DND-41 (cell line): Measurements from ENCODE around the gene LYSMD3.
A peak's percentile ranks its signal among the peaks of the same experiment; 100 is the strongest.

Experiments
- ATAC-seq: fragments of 200-7000 bp; cut with Tn5 transposase; 3 replicates; pipeline ENCODE4 v1.9.1; 2021; ENCODE audit warnings: low read depth; ENCODE audit not compliant: insufficient read depth
- DNase-seq: peaks from one replicate; pipeline ENCODE4 v3.0.0-alpha.2; 2020
- H2AFZ ChIP-seq: 2 replicates; pipeline ENCODE4 v1.6.0; 2012; ENCODE audit warnings: low read depth, low read length
- H3K27ac ChIP-seq: 2 replicates; pipeline ENCODE4 v1.5.1; 2012; ENCODE audit warnings: low read length, inconsistent platforms
- H3K27me3 ChIP-seq: fragments of 200-600 bp; sonication (generic); 2 replicates; pipeline ENCODE4 v1.6.0; 2012; ENCODE audit warnings: low read length, mild to moderate bottlenecking, inconsistent platforms; ENCODE audit not compliant: insufficient read depth, poor library complexity
- H3K36me3 ChIP-seq: 2 replicates; pipeline ENCODE4 v1.5.1; 2012; ENCODE audit warnings: low read length, inconsistent platforms; ENCODE audit not compliant: insufficient read depth
- H3K4me1 ChIP-seq: 2 replicates; pipeline ENCODE4 v1.5.1; 2012; ENCODE audit warnings: mild to moderate bottlenecking, low read length; ENCODE audit not compliant: insufficient read depth
- H3K4me2 ChIP-seq: 2 replicates; pipeline ENCODE4 v1.6.0; 2012; ENCODE audit warnings: mild to moderate bottlenecking, moderate library complexity, low read length, inconsistent platforms; ENCODE audit not compliant: insufficient read depth
- H3K4me3 ChIP-seq, 2 experiments: fragments of 200-600 bp in 1 of 2; shearing (Covaris generic) in 1 of 2; 2 replicates each; pipeline ENCODE4 v1.5.1; 2012 to 2016; ENCODE audit warnings: inconsistent platforms in 2 of 2, low read length in 2 of 2, mild to moderate bottlenecking in 2 of 2, low read depth in 1 of 2, moderate library complexity in 1 of 2
- H3K79me2 ChIP-seq: 2 replicates; pipeline ENCODE4 v1.6.0; 2012; ENCODE audit warnings: low read length, inconsistent platforms; ENCODE audit not compliant: insufficient read depth
- H3K9ac ChIP-seq: 2 replicates; pipeline ENCODE4 v1.6.0; 2012; ENCODE audit warnings: low read depth, mild to moderate bottlenecking, inconsistent platforms, low read length, moderate library complexity
- H3K9me3 ChIP-seq: 2 replicates; pipeline ENCODE4 v1.5.1; 2012; ENCODE audit warnings: low read length, moderate library complexity, mild to moderate bottlenecking, inconsistent platforms; ENCODE audit not compliant: insufficient read depth, severe bottlenecking
- H4K20me1 ChIP-seq: 2 replicates; pipeline ENCODE4 v1.6.0; 2012; ENCODE audit warnings: low read length; ENCODE audit not compliant: insufficient read depth
- EZH2 ChIP-seq: IDR thresholded peaks from 3 replicates; pipeline ENCODE4 v1.6.1; 2012; ENCODE audit warnings: borderline replicate concordance, low read depth, mild to moderate bottlenecking, moderate library complexity, low read length, inconsistent platforms; ENCODE audit not compliant: severe bottlenecking
- TF ChIP-seq, protein P1 (sequence below): IDR thresholded peaks from 2 replicates; pipeline ENCODE4 v1.5.1; 2012; ENCODE audit warnings: borderline replicate concordance, low read length, moderate library complexity, mild to moderate bottlenecking; ENCODE audit not compliant: poor library complexity, severe bottlenecking; ENCODE audit errors: extremely low read depth

Gene LYSMD3

DNA sequence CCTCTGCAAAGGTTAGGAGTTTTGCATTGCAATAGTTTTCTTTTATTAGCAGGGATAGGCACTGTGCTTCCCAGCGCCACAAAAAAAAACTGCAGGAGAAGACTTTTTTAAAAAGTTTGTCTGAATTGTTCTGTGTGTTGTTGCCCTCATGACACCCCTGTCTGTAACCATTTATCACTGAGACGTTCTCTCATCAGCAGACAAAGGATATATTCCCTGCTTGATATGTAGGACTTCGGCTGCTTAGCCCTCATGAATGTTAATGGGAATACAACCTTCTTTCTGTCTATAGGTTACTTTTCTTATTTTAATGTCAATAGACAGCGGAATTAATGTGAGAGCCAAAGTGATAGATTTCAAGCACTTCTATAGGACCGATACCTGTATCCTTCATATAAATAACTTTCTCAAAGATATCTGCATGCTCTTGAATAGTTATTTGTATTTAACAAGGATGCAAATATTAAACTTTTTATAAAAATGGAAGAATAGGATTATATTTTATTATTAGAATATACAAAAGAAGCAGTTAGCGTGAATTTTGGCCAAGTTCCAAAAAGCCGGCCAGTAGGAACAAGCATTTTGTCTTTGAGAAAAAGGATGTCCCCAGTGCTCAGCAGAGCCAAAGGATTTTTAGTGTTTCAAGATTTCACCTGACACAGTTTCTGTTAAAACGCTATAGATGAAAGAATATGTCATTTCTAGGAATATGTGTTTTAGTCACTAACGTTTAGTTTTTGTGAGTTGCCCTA is 1.5 kb upstream of the LYSMD3 start:
- H2AFZ ChIP-seq, result peak overlapping the region; percentile 99; the same call in 1 of the 2 replicates
- H3K27me3 ChIP-seq, result peaks cover 9% of the 10 kb centered on the region
- TF ChIP-seq, protein P1, sequence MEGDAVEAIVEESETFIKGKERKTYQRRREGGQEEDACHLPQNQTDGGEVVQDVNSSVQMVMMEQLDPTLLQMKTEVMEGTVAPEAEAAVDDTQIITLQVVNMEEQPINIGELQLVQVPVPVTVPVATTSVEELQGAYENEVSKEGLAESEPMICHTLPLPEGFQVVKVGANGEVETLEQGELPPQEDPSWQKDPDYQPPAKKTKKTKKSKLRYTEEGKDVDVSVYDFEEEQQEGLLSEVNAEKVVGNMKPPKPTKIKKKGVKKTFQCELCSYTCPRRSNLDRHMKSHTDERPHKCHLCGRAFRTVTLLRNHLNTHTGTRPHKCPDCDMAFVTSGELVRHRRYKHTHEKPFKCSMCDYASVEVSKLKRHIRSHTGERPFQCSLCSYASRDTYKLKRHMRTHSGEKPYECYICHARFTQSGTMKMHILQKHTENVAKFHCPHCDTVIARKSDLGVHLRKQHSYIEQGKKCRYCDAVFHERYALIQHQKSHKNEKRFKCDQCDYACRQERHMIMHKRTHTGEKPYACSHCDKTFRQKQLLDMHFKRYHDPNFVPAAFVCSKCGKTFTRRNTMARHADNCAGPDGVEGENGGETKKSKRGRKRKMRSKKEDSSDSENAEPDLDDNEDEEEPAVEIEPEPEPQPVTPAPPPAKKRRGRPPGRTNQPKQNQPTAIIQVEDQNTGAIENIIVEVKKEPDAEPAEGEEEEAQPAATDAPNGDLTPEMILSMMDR, result no peak
- H3K4me2 ChIP-seq, result peak overlapping the region; percentile 91
- no peaks in the 10 kb centered on the region for H3K9me3 ChIP-seq
- no peaks in the 10 kb centered on the region for H4K20me1 ChIP-seq
- no peaks in the 10 kb centered on the region; the same call in 1 of the 2 replicates for H3K36me3 ChIP-seq
- no peak overlapping the region for H3K27ac ChIP-seq
- peak overlapping the region; percentile 74; the same call in 1 of the 2 replicates for H3K9ac ChIP-seq
- H3K4me3 ChIP-seq, result peak overlapping the region in 1 of 2 experiments; percentile 95; a peak in 1 of 4 replicates
- ATAC-seq (no peak), DNase-seq (no peak)
- H3K4me1 ChIP-seq, result peaks cover 30% of the 10 kb centered on the region
- peaks cover 34% of the 10 kb centered on the region for H3K79me2 ChIP-seq

DNA sequence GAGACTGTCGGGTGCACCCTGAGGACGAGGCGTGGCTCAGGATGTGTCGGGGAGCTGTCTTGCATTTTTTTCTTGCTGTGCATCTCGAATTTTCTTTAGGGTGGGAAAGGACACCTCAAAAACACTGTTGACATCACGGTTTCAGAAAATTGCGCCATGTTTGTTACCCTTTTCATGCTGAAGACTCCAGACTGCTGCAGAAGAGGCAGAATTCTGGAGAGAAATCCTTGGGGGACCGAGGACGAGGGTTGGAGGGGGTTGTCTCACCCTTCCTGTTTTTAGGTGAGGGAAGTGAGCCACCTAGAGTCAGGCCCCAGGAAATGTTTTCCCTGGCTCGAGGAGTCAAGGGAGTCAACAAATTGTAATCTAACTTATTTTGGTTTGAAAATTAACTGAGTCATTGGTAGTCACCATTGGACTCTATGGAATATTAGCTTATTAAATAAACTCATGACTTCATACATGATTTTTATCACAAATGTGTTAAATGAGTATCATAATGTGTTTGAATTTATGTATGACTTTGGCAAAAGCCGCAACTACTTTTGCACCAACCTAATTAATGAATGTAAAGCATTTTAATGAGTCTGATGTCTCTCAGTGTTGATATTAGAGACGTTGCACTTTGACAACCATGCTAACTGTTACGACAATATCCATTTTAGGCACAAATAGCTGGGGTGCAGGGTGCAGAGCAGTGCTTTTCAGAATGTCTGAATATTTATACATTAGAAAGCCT is 724 bp upstream of the LYSMD3 start:
- H3K79me2 ChIP-seq, result peaks cover 38% of the 10 kb centered on the region
- peak overlapping the region; percentile 74 for H3K9ac ChIP-seq
- H3K9me3 ChIP-seq, result no peaks in the 10 kb centered on the region
- peak overlapping the region; percentile 91 for H3K27ac ChIP-seq
- H4K20me1 ChIP-seq, result no peaks in the 10 kb centered on the region
- peaks cover 30% of the 10 kb centered on the region for H3K4me1 ChIP-seq
- H3K36me3 ChIP-seq, result peaks cover 2% of the 10 kb centered on the region
- TF ChIP-seq, protein P1, result peak; percentile 86
- no peak for TF ChIP-seq EZH2
- DNase-seq (peak; percentile 76), ATAC-seq (peak; percentile 70)
- H2AFZ ChIP-seq, result peak overlapping the region; percentile 99
- peak overlapping the region; percentile 91 for H3K4me2 ChIP-seq
- peaks cover 9% of the 10 kb centered on the region for H3K27me3 ChIP-seq
- peak overlapping the region; percentile 61 to 95; a peak in 3 of 4 replicates for H3K4me3 ChIP-seq

DNA sequence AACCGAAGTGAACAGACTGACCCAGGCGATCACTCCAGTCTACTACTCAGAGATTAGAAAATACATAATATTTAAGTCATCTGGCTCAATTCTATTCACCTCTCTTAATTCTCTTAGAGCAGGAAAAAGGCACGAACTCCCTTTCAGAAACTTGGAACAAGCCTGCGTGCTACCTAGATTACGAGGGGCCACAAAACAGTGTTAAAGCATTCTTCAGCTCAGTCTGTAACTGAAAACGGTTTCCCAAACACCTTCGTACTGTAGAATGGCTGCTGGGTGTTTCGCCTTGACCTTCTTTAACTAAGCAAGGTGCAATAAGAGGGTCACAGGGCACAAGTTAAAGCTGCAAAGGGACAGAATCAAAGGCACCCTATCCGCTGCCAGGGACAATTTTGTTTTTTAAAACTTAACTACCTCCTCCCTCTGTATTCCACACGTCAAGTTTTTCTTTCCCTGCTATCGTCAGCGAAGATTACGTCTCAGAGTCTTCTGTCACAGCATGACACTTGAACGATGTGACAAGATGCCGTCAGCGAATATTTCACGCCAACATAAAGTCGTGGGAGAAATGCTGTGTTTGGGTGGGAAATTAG is 687 bp downstream of the LYSMD3 start:
- TF ChIP-seq, protein P1, result no peak
- ATAC-seq (no peak), DNase-seq (peak; percentile 7)

More for the DNA sequence above, 687 bp downstream of the LYSMD3 start:
- Histone ChIP-seq H3K27me3 (peaks cover 7% of the 10 kb centered on the region), H3K79me2 (peaks cover 38% of the 10 kb centered on the region), H3K27ac (peak overlapping the region; percentile 80), H3K4me3 (peak overlapping the region; percentile 61 to 95), H4K20me1 (no peaks in the 10 kb centered on the region), H3K36me3 (peaks cover 11% of the 10 kb centered on the region), H2AFZ (peak overlapping the region; percentile 95), H3K9ac (peak overlapping the region; percentile 74), H3K4me1 (peaks cover 30% of the 10 kb centered on the region), H3K9me3 (no peaks in the 10 kb centered on the region), H3K4me2 (peak overlapping the region; percentile 91)
